ENCODE results near the gene FLT1. TPM values are rescaled to one million over a fixed set of nuclear protein-coding genes. Genes with fewer than 3 reads are reported as not detected.

FLT1 gene
- total RNA-seq, 2 donors from 2014 or later: 0.27 to 0.42 TPM

DNA sequence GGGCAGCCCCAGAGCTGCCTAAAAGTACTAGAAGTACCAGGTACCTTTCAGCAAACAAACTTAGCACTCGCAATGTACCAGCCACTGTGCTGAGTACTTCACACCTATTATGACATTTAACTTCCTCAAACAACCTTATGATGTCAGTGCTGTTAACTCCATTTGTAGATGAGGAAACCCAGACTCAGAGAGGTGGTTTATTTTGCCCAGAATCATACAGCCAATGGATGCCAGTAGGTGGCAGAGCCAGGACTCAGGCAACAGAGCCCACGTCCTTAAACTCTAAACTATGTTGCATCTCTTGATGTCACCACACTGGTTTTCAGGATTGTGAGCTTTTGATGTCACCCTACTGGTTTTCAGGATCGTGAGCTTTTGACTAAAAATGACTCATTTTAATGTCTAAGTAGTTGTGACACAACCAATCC, 78.9 kb downstream of the FLT1 start:
- DNase-seq: no peak
- peaks cover 17% of the 10 kb centered on the region for H3K27me3 Mint-ChIP-seq

DNA sequence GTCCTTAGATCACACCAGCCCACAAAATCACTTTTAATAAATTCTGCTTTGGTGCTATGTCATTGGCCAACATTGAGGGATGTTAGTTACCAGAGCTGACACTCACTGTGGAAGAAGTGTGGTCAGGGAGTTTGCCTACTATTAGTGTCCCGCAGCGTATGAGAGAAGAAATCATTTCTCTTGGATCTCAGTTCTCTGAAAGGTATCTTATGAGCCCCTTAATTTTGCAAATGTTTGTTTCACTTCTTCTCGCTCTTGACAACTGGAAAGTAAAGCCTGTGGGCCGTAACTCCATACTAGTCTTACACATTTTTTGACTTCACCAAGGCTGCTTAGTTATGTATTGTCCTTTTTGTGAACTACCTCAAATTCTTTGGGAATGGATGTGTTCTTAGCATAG, 80.9 kb downstream of the FLT1 start:
- H3K9me3 ChIP-seq (ENCODE audit: control insufficient read depth, low read length, poor library complexity, severe bottlenecking): no peaks in the 10 kb centered on the region
- H3K27ac Mint-ChIP-seq: no peak overlapping the region
- peaks cover 31% of the 10 kb centered on the region for H3K27me3 Mint-ChIP-seq
- no peak for ATAC-seq
- H3K4me3 Mint-ChIP-seq: no peak overlapping the region
- no peak for DNase-seq
- H3K36me3 Mint-ChIP-seq (ENCODE audit: low read depth): no peaks in the 10 kb centered on the region
- no peaks in the 10 kb centered on the region for H3K4me1 Mint-ChIP-seq

More for the DNA sequence above, 78.9 kb downstream of the FLT1 start:
- no peaks in the 10 kb centered on the region for H3K4me1 Mint-ChIP-seq
- ATAC-seq: no peak
- no peaks in the 10 kb centered on the region for H3K36me3 Mint-ChIP-seq (ENCODE audit: low read depth)
- H3K9me3 ChIP-seq (ENCODE audit: control insufficient read depth, low read length, poor library complexity, severe bottlenecking): no peaks in the 10 kb centered on the region
- H3K4me3 Mint-ChIP-seq: no peak overlapping the region
- no peak overlapping the region for H3K27ac Mint-ChIP-seq

DNA sequence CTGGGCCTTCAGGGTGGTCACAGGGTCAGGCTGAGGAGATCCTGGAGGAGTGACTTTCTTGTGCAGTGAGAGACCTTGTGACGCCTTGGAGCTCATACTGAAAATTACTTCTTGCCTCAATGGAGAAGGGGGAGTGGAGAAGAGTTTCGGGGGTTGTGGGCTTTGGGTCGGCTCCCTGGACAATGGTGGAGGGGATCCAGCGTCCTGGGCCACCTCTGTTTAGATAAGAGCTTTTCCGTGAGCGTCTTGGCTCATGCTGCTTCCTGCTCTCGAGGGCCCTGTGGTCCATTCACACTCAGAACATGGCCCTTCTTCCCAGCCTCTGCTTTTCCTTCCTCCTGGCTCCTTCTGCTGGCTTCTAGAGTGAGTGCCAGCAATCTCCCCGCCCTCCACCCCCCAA, 81.9 kb downstream of the FLT1 start:
- Mint-ChIP-seq H3K27ac (no peak overlapping the region), H3K4me3 (no peak overlapping the region), H3K4me1 (peaks cover 2% of the 10 kb centered on the region), H3K36me3 (ENCODE audit: low read depth) (no peaks in the 10 kb centered on the region), H3K27me3 (peaks cover 26% of the 10 kb centered on the region)
- no peaks in the 10 kb centered on the region for H3K9me3 ChIP-seq (ENCODE audit: control insufficient read depth, low read length, poor library complexity, severe bottlenecking)
- DNase-seq (no peak), ATAC-seq (no peak)

DNA sequence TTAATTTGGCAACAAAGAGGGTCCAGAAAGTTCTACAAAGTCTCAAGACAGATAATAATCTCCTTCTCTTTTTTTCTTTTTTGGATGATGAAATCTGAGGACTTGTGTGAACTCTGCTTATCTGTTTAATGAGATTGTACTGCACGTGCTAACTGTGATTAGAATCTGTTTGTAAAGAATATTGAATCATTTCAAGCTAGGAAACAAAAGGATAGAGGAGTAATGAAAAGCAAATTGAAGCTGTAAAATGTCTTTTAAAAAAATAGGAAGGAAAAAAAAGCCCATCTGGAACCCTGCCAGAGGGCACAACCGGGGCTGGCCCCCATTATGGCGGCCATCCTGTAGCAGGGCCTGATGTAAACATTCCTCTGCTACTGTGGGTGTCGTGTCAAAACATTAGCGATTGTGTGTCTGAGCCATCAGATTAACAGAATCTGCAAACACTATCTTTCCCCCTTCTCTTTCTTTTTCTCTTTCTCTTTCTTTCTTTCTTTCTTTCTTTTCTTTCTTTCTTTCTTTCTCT, 83.0 kb downstream of the FLT1 start:
- Mint-ChIP-seq H3K27ac (no peak overlapping the region), H3K36me3 (ENCODE audit: low read depth) (no peaks in the 10 kb centered on the region), H3K4me1 (peaks cover 2% of the 10 kb centered on the region), H3K27me3 (peaks cover 24% of the 10 kb centered on the region), H3K4me3 (no peak overlapping the region)
- no peak for DNase-seq
- no peak for ATAC-seq
- H3K9me3 ChIP-seq (ENCODE audit: control insufficient read depth, low read length, poor library complexity, severe bottlenecking): no peaks in the 10 kb centered on the region

DNA sequence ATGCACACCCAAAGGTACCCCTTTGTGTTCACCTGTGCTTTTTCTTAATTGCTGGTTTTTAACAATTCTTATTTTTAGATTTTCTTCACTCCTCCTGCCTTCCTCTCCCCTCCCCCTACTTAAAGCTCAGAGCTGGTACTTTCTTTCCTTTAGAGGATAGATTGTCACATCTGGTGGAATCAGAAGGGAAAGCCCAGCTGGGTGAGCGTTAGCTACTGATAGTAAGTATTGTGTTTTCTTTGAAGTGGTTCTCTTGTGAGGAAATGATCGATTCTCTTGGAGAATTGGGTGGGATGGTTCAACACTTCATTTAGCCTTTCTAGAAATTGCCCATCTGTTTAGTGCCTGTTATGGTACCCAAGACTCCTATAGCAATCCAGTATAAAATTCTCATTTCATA, 84.8 kb downstream of the FLT1 start:
- Mint-ChIP-seq H3K27me3 (peaks cover 29% of the 10 kb centered on the region), H3K36me3 (ENCODE audit: low read depth) (no peaks in the 10 kb centered on the region), H3K4me1 (peaks cover 2% of the 10 kb centered on the region), H3K27ac (no peak overlapping the region), H3K4me3 (no peak overlapping the region)
- DNase-seq (no peak), ATAC-seq (no peak)
- H3K9me3 ChIP-seq (ENCODE audit: control insufficient read depth, low read length, poor library complexity, severe bottlenecking): no peaks in the 10 kb centered on the region

DNA sequence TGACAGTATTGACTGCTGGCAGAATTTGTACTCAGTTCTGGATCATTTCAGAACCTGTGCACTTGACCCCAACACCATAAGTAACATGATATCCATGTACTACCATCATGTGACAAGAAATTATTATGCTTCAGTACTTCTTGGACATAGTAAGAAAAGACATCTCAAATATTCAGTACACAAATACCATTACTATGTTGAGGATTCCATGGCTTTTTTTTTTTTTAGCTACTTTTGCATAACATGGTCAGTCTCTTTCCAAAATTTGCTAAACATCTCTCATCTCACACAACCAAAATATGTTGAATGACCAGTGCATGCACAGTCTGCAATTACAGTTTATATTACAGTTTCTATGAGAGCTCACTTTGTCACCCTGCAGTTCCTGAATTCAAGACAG, 85.3 kb downstream of the FLT1 start:
- Mint-ChIP-seq H3K27ac (no peak overlapping the region), H3K4me1 (peaks cover 2% of the 10 kb centered on the region), H3K36me3 (ENCODE audit: low read depth) (no peaks in the 10 kb centered on the region), H3K27me3 (peaks cover 29% of the 10 kb centered on the region), H3K4me3 (no peak overlapping the region)
- no peaks in the 10 kb centered on the region for H3K9me3 ChIP-seq (ENCODE audit: control insufficient read depth, low read length, poor library complexity, severe bottlenecking)
- ATAC-seq: no peak
- no peak for DNase-seq

DNA sequence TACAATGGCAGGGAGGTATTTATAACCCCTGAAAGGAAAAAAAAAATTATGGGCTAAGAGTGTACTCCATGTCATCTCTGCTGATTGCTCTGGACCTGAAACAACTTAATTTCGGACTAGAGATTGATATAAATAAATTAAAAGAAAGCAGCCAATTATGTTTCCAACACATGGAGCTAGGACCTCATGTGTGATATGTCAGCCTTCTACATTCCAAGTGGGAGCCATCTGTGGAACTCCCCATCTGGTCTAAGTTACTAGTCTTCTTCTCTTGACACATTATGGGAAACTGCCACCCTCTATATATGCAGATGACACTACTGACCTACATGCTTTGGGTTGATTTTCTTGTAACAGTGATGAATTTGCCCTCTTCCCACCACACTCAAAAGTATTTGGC, 86.1 kb downstream of the FLT1 start:
- no peak for DNase-seq
- no peaks in the 10 kb centered on the region for H3K9me3 ChIP-seq (ENCODE audit: control insufficient read depth, low read length, poor library complexity, severe bottlenecking)
- Mint-ChIP-seq H3K4me3 (no peak overlapping the region), H3K4me1 (peaks cover 2% of the 10 kb centered on the region), H3K27me3 (peaks cover 24% of the 10 kb centered on the region), H3K27ac (no peak overlapping the region), H3K36me3 (ENCODE audit: low read depth) (no peaks in the 10 kb centered on the region)
- no peak for ATAC-seq

DNA sequence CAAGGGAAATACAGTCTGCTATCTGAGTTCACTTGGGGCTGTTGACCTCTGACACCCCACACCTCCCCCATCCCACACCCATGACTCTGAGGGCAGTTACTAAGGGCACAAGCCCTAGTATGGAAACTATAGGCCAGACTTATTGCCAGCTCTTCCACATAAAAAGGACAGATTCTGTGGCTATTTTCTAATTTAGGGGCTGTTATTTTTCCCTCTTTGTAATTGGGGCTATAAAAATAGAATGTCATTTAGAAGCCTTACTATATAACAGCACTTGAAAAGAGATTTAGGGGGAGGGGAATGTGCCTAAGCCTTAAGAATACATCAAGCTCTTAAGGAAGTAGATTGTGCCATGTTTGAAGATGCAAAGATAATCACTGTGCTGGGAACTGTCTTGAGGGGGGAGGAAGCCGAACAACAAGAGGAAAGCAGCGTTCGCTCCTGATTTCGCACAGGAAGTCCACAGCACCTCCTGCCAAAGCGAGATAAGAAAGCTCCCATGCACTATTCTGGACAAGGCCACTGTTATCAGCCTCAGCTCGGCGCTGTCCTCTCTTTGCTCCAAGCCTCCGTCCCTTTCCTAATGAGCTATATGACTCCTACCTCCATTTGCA, 86.6 kb downstream of the FLT1 start:
- no peaks in the 10 kb centered on the region for H3K9me3 ChIP-seq (ENCODE audit: control insufficient read depth, low read length, poor library complexity, severe bottlenecking)
- DNase-seq (no peak), ATAC-seq (no peak)
- Mint-ChIP-seq H3K27ac (no peak overlapping the region), H3K36me3 (ENCODE audit: low read depth) (no peaks in the 10 kb centered on the region), H3K27me3 (peaks cover 24% of the 10 kb centered on the region), H3K4me3 (no peak overlapping the region), H3K4me1 (peaks cover 2% of the 10 kb centered on the region)

DNA sequence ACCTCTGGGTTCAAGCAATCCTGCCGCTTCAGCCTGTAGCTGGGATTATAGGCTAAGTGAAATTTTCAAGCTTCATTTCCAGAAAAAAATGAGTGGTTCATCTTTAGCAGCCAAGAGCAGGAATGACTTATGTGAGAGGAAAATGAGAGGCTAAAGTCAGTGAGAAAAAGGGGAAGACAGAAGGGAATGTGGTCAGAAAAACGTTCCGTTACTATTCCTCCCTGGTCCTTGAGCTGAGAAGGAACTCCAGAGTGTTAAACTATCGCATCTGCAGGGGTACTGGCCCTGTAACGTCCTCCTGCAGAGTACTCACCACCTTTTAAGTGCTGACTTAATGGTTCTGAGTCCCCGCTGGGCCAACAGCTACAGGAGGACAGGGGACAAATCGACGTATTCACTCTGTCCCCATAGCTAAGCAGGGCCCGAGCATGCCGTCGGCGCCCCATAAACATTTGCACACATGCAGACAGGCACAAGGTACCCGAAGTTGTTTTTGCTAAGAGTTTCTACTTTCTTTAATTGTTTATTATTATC, 88.1 kb downstream of the FLT1 start:
- Mint-ChIP-seq H3K27me3 (peaks cover 29% of the 10 kb centered on the region), H3K4me1 (peaks cover 2% of the 10 kb centered on the region), H3K27ac (no peak overlapping the region), H3K4me3 (no peak overlapping the region), H3K36me3 (ENCODE audit: low read depth) (no peaks in the 10 kb centered on the region)
- no peaks in the 10 kb centered on the region for H3K9me3 ChIP-seq (ENCODE audit: control insufficient read depth, low read length, poor library complexity, severe bottlenecking)
- ATAC-seq: no peak
- DNase-seq: no peak

DNA sequence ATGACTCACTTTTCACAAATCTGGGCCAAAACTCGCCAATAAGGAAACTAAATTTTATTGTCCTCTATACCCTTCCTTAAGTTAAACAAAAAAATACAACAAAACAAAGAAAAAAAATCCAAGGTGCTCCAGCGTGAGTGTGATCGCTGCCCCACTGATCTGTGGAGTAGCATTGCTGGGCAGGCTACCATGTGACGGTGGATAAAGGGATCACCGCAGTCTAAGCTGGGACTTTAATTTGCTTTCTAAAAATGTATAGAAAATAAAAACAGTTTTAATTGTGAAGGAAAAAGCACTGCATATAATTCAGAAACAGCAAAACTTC, 92.9 kb downstream of the FLT1 start:
- Mint-ChIP-seq H3K27me3 (peaks cover 17% of the 10 kb centered on the region), H3K4me3 (no peak overlapping the region), H3K36me3 (ENCODE audit: low read depth) (no peaks in the 10 kb centered on the region), H3K4me1 (peaks cover 4% of the 10 kb centered on the region), H3K27ac (no peak overlapping the region)
- DNase-seq: no peak
- ATAC-seq: no peak
- H3K9me3 ChIP-seq (ENCODE audit: control insufficient read depth, low read length, poor library complexity, severe bottlenecking): no peaks in the 10 kb centered on the region

DNA sequence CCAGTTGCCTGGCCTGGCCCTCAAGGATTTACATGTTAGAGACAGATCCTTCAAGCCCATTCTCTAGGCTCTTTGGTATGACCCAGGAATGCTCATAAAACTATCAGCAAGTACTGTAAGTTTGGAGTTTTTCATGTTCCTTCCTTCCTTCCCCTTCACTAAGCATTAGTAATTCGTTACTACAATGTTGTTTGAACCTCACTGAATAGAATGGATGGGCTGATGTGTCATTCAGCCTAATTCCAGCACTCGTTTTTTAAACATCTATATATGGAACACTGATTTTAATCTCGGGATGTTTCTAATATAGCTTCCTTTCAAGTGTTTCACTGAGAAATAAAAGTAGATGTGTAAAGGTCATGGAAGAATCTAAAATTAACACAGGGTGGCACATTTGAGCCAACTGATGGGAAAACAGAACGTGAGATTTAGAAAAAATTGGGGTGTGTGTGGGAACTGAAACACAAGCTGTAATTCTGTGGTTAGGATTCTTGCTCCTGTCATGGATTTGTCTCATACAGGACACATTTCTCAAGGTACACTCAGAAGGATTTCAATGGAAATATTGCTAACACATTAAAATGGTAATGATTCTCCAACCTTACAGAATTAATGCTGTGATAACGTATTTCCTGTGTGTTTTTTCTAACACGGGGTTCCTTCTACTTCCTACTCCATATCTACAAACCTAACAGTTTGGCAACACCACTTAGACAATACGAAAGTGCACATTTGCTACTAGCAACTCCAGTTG, 93.4 kb downstream of the FLT1 start:
- ATAC-seq (no peak), DNase-seq (no peak)
- H3K9me3 ChIP-seq (ENCODE audit: control insufficient read depth, low read length, poor library complexity, severe bottlenecking): no peaks in the 10 kb centered on the region
- H3K4me3 Mint-ChIP-seq: no peak overlapping the region
- H3K4me1 Mint-ChIP-seq: peaks cover 4% of the 10 kb centered on the region
- H3K36me3 Mint-ChIP-seq (ENCODE audit: low read depth): no peaks in the 10 kb centered on the region
- peaks cover 17% of the 10 kb centered on the region for H3K27me3 Mint-ChIP-seq
- no peak overlapping the region for H3K27ac Mint-ChIP-seq

DNA sequence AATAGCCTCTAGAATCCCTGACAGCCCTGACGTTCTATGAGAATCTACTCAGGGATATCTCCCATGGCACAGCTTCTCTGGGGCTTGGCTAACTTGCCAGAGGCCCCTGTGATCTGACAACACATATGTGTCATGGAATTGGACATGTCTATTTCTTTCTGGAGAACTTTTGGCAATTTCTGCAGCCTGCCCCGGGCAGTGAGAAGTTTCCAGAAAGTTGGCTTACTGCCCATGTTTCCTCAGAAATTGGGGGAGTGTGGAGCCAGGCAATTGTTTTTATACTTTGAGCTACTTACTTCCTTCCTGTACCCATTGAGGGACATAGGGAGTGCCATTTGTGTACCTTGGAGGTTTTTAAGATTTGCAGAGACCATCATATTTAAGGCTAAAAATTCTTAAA, 98.9 kb downstream of the FLT1 start:
- ATAC-seq (no peak), DNase-seq (no peak)
- no peaks in the 10 kb centered on the region for H3K9me3 ChIP-seq (ENCODE audit: control insufficient read depth, low read length, poor library complexity, severe bottlenecking)
- Mint-ChIP-seq H3K4me1 (no peaks in the 10 kb centered on the region), H3K27me3 (peaks cover 10% of the 10 kb centered on the region), H3K27ac (no peak overlapping the region), H3K36me3 (ENCODE audit: low read depth) (no peaks in the 10 kb centered on the region), H3K4me3 (no peak overlapping the region)

DNA sequence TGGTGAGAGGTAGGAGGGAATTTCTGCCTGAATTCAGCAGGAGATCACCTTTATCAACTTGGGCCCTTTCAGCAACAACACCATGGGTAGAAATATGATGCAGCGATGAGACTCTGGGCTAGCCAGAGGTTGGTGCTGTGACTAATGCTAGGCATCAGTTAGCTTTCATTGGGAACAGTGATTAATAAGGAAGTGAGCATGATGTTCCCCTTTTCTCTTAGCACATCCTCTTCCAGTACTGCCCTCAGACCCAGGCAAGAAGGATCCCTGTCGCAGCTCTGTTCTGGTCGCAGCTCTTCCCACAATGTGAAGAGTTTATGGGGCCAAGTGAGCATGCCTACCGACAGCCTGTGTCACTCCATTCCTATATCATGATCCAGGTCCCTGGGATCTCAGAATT, 100.5 kb downstream of the FLT1 start:
- no peaks in the 10 kb centered on the region for H3K36me3 Mint-ChIP-seq (ENCODE audit: low read depth)
- no peak overlapping the region for H3K27ac Mint-ChIP-seq
- no peaks in the 10 kb centered on the region for H3K4me1 Mint-ChIP-seq
- ATAC-seq (no peak), DNase-seq (no peak)
- peaks cover 23% of the 10 kb centered on the region for H3K27me3 Mint-ChIP-seq
- no peaks in the 10 kb centered on the region for H3K9me3 ChIP-seq (ENCODE audit: control insufficient read depth, low read length, poor library complexity, severe bottlenecking)
- no peak overlapping the region for H3K4me3 Mint-ChIP-seq

All from T-helper 17 cell (primary cell).